Heart right ventricle (tissue), 16 donors: ENCODE measurements around the gene REXO4. TPM values are rescaled to one million over a fixed set of nuclear protein-coding genes. Genes with fewer than 3 reads are reported as not detected.
"Not testable (repeated sequence)": the region's sequence is repeated elsewhere in the genome, so short reads cannot be mapped to it uniquely, and the experiment has no call there.

Experiments
- ATAC-seq, 8 donors: fragments of 200-7000 bp; cut with Tn5 transposase; one replicate each; pipeline ENCODE4 v1.9.1; 2020; ENCODE audit warnings: mild to moderate bottlenecking in 8 of 8, moderate library complexity in 8 of 8, moderate number of reproducible peaks in 1 of 8
- DNase-seq, 2 donors: peaks; one replicate each; pipeline ENCODE4 v3.0.0-alpha.2; 2020
- H3K27ac ChIP-seq, 10 donors: fragments of 200-600 bp; sonication (generic) in 2 of 10; one replicate each; pipeline versions ENCODE4 v1.5.0 to v1.8.0; 2020 to 2022; ENCODE audit warnings: mild to moderate bottlenecking in 3 of 10
- H3K27me3 ChIP-seq, 7 donors: fragments of 200-600 bp; one replicate each; pipeline ENCODE4 v1.8.0; 2021 to 2022; ENCODE audit warnings: mild to moderate bottlenecking in 2 of 7
- H3K36me3 ChIP-seq, 9 donors: fragments of 200-600 bp; sonication (generic) in 1 of 9; one replicate each; pipeline versions ENCODE4 v1.5.0 to v1.8.0; 2020 to 2022; ENCODE audit warnings: mild to moderate bottlenecking in 2 of 9
- H3K4me1 ChIP-seq, 9 donors: fragments of 200-600 bp; sonication (generic) in 1 of 9; one replicate each; pipeline versions ENCODE4 v1.5.0 to v1.8.0; 2020 to 2022; ENCODE audit warnings: mild to moderate bottlenecking in 4 of 9
- H3K4me3 ChIP-seq, 10 donors: fragments of 200-600 bp; sonication (generic) in 2 of 10; one replicate each; pipeline versions ENCODE4 v1.5.0 to v1.8.0; 2020 to 2022; ENCODE audit warnings: mild to moderate bottlenecking in 7 of 10, moderate library complexity in 2 of 10
- H3K9me3 ChIP-seq, 11 donors: fragments of 200-600 bp in 10 of 11; sonication (generic) in 2 of 11; one replicate each; pipeline versions ENCODE4 v1.5.0 to v1.8.0; 2013 to 2022; ENCODE audit warnings: mild to moderate bottlenecking in 2 of 11, control low read depth in 1 of 11, moderate library complexity in 1 of 11
- CTCF ChIP-seq, 9 donors: fragments of 200-600 bp; sonication (generic) in 2 of 9; IDR thresholded peaks; one replicate each; pipeline versions ENCODE4 v1.5.0 to v1.8.0; 2021 to 2022; ENCODE audit warnings: antibody characterized with exemption in 9 of 9, mild to moderate bottlenecking in 5 of 9, moderate library complexity in 1 of 9
- WGBS, 2 donors: extraction: QIAGEN DNeasy Blood & Tissue Kit; methylation state at CpG; one replicate each; pipeline ENCODE4 v1.1.7; 2013; ENCODE audit warnings: inconsistent platforms in 1 of 2; 5-methylcytosine and 5-hydroxymethylcytosine counted together
- intact Hi-C, 10 donors: fragments of 100-400 bp; cut with DNase I; formaldehyde crosslinking; loops; one replicate each; pipeline versions ENCODE4 v1.11.1 to v1.14.2; 2022
- polyA plus RNA-seq, 2 donors: library from polyadenylated mRNA; stranded (reverse); fragments of 200-250 nt; gene quantifications; one replicate each; pipeline ENCODE4 v1.2.3, GENCODE V29; 2013
- total RNA-seq, 10 donors: library from RNA; stranded (reverse); fragmentation: NEBNext Ultra II Directional in 3 of 10; extraction: Animal tissue kit (Norgen Biotek cat#: 25700) in 3 of 10; gene quantifications; one replicate each; pipeline versions ENCODE4 v1.2.1 to v1.2.4, GENCODE V29; 2021 to 2023
- donor health status: Arrhythmogenic right ventricular cardiomyopathy.
- donor health status: ischemic (EF 13 %, LVEDD 7.1; RV severe dilation, severe dysfunction).
- donor health status: healthy with polysubstance abuse.
- donor health status: DM: no; HTN: yes; CAD: no.
- donor health status: DM: no; HTN: no; CAD: no.
- donor health status: ischemic (EF 25% LVEDD 6.9; RV normal size, moderate dysfunction).
- donor health status: ischemic (EF 25% LVEDD 5.7; RV mildly dilated, moderate dysfunction).
- donor health status: healthy.
- donor health status: DM: yes; HTN: yes; CAD: no.
- donor health status: Ischemic cardiomyopathy.
- donor health status: ischemic (EF 35%, LVEDD 5.7; RV mildly dilated, moderate dysfunction).
- donor health status: nonischemic (EF 11% LVEDD 7.7; RV severe dilation, severe dysfunction).
- donor health status: DM: yes; HTN: yes; CAD: no.
- donor health status: PGD.
- donor health status: ischemic (EF 29% LVEDD 5.4; RV normal size, mild dysfunction).
- donor health status: nonischemic (EF 23%, LVEDD 6.1; RV moderate dilation, normal function).

REXO4 gene
- total and polyA plus RNA-seq, 12 donors, result 9.3 to 20.8 (median 11.4) TPM

- H3K4me3 ChIP-seq, result no peak overlapping the region
- peaks cover 0 to 18% (median 13%) of the 10 kb centered on the region in 9 donors for H3K4me1 ChIP-seq
- no peak overlapping the region for H3K27ac ChIP-seq
- no peaks in the 10 kb centered on the region for H3K36me3 ChIP-seq
- ATAC-seq (no peak), DNase-seq (no peak)
- no peaks in the 10 kb centered on the region for H3K27me3 ChIP-seq
- peaks cover 0 to 8% (median 0%) of the 10 kb centered on the region in 11 donors for H3K9me3 ChIP-seq
- TF ChIP-seq CTCF (IDR thresholded peaks at IDR 0.05), result no peak
- WGBS, 2 donors, result 90 to 91% methylated on average over 14 of the region's 14 CpGs
- intact Hi-C loops, result loop anchor here in 3 of 10 donors (5.0 kb wide), 3 partner anchors 38 to 47 kb away; partner anchors contain the start of genes REXO4 (in 2 of the 3) and SURF6 (in 1 of the 3)
Observed at GRCh38 chr9:133379153-133380086, 38.4 kb downstream of the REXO4 start.

GRCh38 chr9:133378408-133378962 is 39.3 kb downstream of the REXO4 start:
- peaks cover 0 to 28% (median 22%) of the 10 kb centered on the region in 9 donors for H3K4me1 ChIP-seq
- no peaks in the 10 kb centered on the region for H3K27me3 ChIP-seq
- H3K36me3 ChIP-seq, result peaks cover 0 to 6% (median 0%) of the 10 kb centered on the region in 9 donors
- intact Hi-C loops, result loop anchor here in 3 of 10 donors (5.0 kb wide), 3 partner anchors 39 to 46 kb away; partner anchors contain the start of genes REXO4 (in 2 of the 3) and SURF6 (in 1 of the 3)
- H3K27ac ChIP-seq, result no peak overlapping the region
- peaks cover 0 to 8% (median 0%) of the 10 kb centered on the region in 11 donors for H3K9me3 ChIP-seq
- TF ChIP-seq CTCF (IDR thresholded peaks at IDR 0.05), result no peak
- H3K4me3 ChIP-seq, result no peak overlapping the region
- no peak for ATAC-seq
- WGBS, 2 donors, result 85 to 86% methylated on average over 1 of the region's 1 CpG
- no peak for DNase-seq

- Histone ChIP-seq H3K27ac (no peak overlapping the region), H3K4me3 (no peak overlapping the region), H3K9me3 (peaks cover 0 to 8% (median 0%) of the 10 kb centered on the region in 11 donors), H3K4me1 (peaks cover 1 to 35% (median 29%) of the 10 kb centered on the region in 9 donors), H3K36me3 (peaks cover 0 to 13% (median 6%) of the 10 kb centered on the region in 9 donors), H3K27me3 (no peaks in the 10 kb centered on the region)
- DNase-seq, result no peak
- no peak for ATAC-seq
- no peak for TF ChIP-seq CTCF (IDR thresholded peaks at IDR 0.05)
- intact Hi-C loops, result loop anchor here in 3 of 10 donors (5.0 kb wide), 3 partner anchors 40 to 45 kb away; partner anchors contain the start of genes REXO4 (in 2 of the 3) and SURF6 (in 1 of the 3)
- WGBS, 2 donors, result 80% methylated on average over 6 of the region's 6 CpGs
Observed at GRCh38 chr9:133377721-133378216, 40.0 kb downstream of the REXO4 start.

- Histone ChIP-seq H3K36me3 (peaks cover 0 to 18% (median 7%) of the 10 kb centered on the region in 9 donors), H3K4me1 (peaks cover 6 to 40% (median 34%) of the 10 kb centered on the region in 9 donors)
- not testable (repeated sequence) for DNase-seq, H3K27ac ChIP-seq, H3K9me3 ChIP-seq, H3K4me3 ChIP-seq, H3K27me3 ChIP-seq, ATAC-seq
- WGBS, 2 donors, result 93 to 94% methylated on average over 14 of the region's 14 CpGs
- intact Hi-C loops, result loop anchor here in 3 of 10 donors (5.0 kb wide), 3 partner anchors 40 to 45 kb away; partner anchors contain the start of genes REXO4 (in 2 of the 3) and SURF6 (in 1 of the 3)
Observed at GRCh38 chr9:133377280-133377679, 40.5 kb downstream of the REXO4 start.
